ENCODE data around the gene PTRH1.

- TF ChIP-seq POLR2A (IDR thresholded peaks at IDR 0.05; ENCODE audit: borderline replicate concordance, extremely low read depth, insufficient read depth, insufficient read length) (no peak), EZH2phosphoT487 (IDR thresholded peaks at IDR 0.05; ENCODE audit: borderline replicate concordance) (no peak), EZH2 (IDR thresholded peaks at IDR 0.05) (no peak), ZNF274 (IDR thresholded peaks at IDR 0.05; ENCODE audit: low read depth, low read length) (no peak), POLR2AphosphoS5 (IDR thresholded peaks at IDR 0.05; ENCODE audit: low read depth, low read length) (no peak), MAX (IDR thresholded peaks at IDR 0.05) (no peak), TCF7L2 (IDR thresholded peaks at IDR 0.05; ENCODE audit: borderline replicate concordance, extremely low read depth, insufficient read depth, insufficient read length) (no peak), SIN3A (IDR thresholded peaks at IDR 0.05; ENCODE audit: low read depth) (0 out of 2 replicates have a peak, but pooled peaks have one; percentile 15)
- TF ChIP-seq, protein P1, sequence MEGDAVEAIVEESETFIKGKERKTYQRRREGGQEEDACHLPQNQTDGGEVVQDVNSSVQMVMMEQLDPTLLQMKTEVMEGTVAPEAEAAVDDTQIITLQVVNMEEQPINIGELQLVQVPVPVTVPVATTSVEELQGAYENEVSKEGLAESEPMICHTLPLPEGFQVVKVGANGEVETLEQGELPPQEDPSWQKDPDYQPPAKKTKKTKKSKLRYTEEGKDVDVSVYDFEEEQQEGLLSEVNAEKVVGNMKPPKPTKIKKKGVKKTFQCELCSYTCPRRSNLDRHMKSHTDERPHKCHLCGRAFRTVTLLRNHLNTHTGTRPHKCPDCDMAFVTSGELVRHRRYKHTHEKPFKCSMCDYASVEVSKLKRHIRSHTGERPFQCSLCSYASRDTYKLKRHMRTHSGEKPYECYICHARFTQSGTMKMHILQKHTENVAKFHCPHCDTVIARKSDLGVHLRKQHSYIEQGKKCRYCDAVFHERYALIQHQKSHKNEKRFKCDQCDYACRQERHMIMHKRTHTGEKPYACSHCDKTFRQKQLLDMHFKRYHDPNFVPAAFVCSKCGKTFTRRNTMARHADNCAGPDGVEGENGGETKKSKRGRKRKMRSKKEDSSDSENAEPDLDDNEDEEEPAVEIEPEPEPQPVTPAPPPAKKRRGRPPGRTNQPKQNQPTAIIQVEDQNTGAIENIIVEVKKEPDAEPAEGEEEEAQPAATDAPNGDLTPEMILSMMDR (IDR thresholded peaks at IDR 0.05 in 2 of 3, conservative IDR thresholded peaks at IDR 0.05 in 1 of 3; ENCODE audit: borderline replicate concordance in 1 of 3, insufficient read depth in 1 of 3, low read depth in 2 of 3, low read length in 2 of 3): no peak
- TF ChIP-seq, protein P2, sequence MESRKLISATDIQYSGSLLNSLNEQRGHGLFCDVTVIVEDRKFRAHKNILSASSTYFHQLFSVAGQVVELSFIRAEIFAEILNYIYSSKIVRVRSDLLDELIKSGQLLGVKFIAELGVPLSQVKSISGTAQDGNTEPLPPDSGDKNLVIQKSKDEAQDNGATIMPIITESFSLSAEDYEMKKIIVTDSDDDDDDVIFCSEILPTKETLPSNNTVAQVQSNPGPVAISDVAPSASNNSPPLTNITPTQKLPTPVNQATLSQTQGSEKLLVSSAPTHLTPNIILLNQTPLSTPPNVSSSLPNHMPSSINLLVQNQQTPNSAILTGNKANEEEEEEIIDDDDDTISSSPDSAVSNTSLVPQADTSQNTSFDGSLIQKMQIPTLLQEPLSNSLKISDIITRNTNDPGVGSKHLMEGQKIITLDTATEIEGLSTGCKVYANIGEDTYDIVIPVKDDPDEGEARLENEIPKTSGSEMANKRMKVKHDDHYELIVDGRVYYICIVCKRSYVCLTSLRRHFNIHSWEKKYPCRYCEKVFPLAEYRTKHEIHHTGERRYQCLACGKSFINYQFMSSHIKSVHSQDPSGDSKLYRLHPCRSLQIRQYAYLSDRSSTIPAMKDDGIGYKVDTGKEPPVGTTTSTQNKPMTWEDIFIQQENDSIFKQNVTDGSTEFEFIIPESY (IDR thresholded peaks at IDR 0.05; ENCODE audit: extremely low read depth, insufficient replicate concordance, low read length): no peak
- TF ChIP-seq, protein P3, sequence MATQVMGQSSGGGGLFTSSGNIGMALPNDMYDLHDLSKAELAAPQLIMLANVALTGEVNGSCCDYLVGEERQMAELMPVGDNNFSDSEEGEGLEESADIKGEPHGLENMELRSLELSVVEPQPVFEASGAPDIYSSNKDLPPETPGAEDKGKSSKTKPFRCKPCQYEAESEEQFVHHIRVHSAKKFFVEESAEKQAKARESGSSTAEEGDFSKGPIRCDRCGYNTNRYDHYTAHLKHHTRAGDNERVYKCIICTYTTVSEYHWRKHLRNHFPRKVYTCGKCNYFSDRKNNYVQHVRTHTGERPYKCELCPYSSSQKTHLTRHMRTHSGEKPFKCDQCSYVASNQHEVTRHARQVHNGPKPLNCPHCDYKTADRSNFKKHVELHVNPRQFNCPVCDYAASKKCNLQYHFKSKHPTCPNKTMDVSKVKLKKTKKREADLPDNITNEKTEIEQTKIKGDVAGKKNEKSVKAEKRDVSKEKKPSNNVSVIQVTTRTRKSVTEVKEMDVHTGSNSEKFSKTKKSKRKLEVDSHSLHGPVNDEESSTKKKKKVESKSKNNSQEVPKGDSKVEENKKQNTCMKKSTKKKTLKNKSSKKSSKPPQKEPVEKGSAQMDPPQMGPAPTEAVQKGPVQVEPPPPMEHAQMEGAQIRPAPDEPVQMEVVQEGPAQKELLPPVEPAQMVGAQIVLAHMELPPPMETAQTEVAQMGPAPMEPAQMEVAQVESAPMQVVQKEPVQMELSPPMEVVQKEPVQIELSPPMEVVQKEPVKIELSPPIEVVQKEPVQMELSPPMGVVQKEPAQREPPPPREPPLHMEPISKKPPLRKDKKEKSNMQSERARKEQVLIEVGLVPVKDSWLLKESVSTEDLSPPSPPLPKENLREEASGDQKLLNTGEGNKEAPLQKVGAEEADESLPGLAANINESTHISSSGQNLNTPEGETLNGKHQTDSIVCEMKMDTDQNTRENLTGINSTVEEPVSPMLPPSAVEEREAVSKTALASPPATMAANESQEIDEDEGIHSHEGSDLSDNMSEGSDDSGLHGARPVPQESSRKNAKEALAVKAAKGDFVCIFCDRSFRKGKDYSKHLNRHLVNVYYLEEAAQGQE (IDR thresholded peaks at IDR 0.05; ENCODE audit: low read depth): no peak
Measured at GRCh38 chr9:127694890-127695720, 20.4 kb downstream of the PTRH1 start.
